Natural killer cell (primary cell): Measurements from ENCODE around the gene FGF21. TPM values are rescaled to one million over a fixed set of nuclear protein-coding genes. Genes with fewer than 3 reads are reported as not detected.

Source experiments
- ATAC-seq, 3 donors: fragments of 150-1000 bp in 2 of 3; fragments of 200-7000 bp in 1 of 3; cut with Tn5 transposase; 1 replicate in 1 of 3; 2 replicates in 2 of 3; pipeline ENCODE4 v1.10.0; 2021; ENCODE audit warnings: mild to moderate bottlenecking in 2 of 3, moderate library complexity in 2 of 3
- DNase-seq, 2 donors: peaks; one replicate each; pipeline versions ENCODE4 v3.0.0 to v3.0.0-alpha.2; 2013 to 2021; ENCODE audit warnings: mixed read lengths in 1 of 2
- H3K27ac ChIP-seq: one replicate; pipeline ENCODE4 v1.5.1; 2013; ENCODE audit warnings: mild to moderate bottlenecking, low read length
- H3K27me3 ChIP-seq: one replicate; pipeline ENCODE4 v1.6.1; 2013; ENCODE audit warnings: low read length; ENCODE audit not compliant: control insufficient read depth, insufficient read depth
- H3K36me3 ChIP-seq: one replicate; pipeline ENCODE4 v1.6.1; 2013; ENCODE audit warnings: low read length; ENCODE audit not compliant: control insufficient read depth, insufficient read depth
- H3K4me1 ChIP-seq: one replicate; pipeline ENCODE4 v1.6.1; 2013; ENCODE audit warnings: low read length; ENCODE audit not compliant: control insufficient read depth, insufficient read depth
- H3K4me3 ChIP-seq: one replicate; pipeline ENCODE4 v1.5.1; 2013; ENCODE audit warnings: low read length
- H3K9me3 ChIP-seq: one replicate; pipeline ENCODE4 v1.6.1; 2013; ENCODE audit warnings: low read length; ENCODE audit not compliant: control insufficient read depth, insufficient read depth
- H3K27ac Mint-ChIP-seq, 2 donors: one replicate each; pipeline ENCODE4 v1.8.0; 2022; ENCODE audit warnings: mild to moderate bottlenecking in 2 of 2, mixed read lengths in 2 of 2, moderate library complexity in 1 of 2
- H3K27me3 Mint-ChIP-seq, 2 donors: one replicate each; pipeline ENCODE4 v1.8.0; 2022; ENCODE audit warnings: low read depth in 2 of 2, mixed read lengths in 2 of 2
- H3K36me3 Mint-ChIP-seq: one replicate; pipeline ENCODE4 v1.8.0; 2022; ENCODE audit warnings: mixed read lengths
- H3K4me1 Mint-ChIP-seq, 2 donors: one replicate each; pipeline ENCODE4 v1.8.0; 2022; ENCODE audit warnings: mixed read lengths in 2 of 2
- H3K4me3 Mint-ChIP-seq: one replicate; pipeline ENCODE4 v1.8.0; 2022; ENCODE audit warnings: mild to moderate bottlenecking, moderate library complexity, mixed read lengths
- H3K9me3 Mint-ChIP-seq, 2 donors: one replicate each; pipeline ENCODE4 v1.8.0; 2022; ENCODE audit warnings: mixed read lengths in 2 of 2
- WGBS: methylation state at CpG from one replicate; pipeline ENCODE4 v1.1.7; 2013; ENCODE audit warnings: missing lambda C conversion rate; ENCODE audit not compliant: insufficient coverage; 5-methylcytosine and 5-hydroxymethylcytosine counted together
- intact Hi-C: fragments of 100-400 bp; cut with micrococcal nuclease; formaldehyde crosslinking; loops from one replicate; pipeline ENCODE4 v1.14.2; 2022
- total RNA-seq, 4 donors: library from RNA; stranded (reverse); fragments of 120-200 nt in 1 of 4; gene quantifications; one replicate each; pipeline versions ENCODE4 v1.2.3 to v1.2.4, GENCODE V29; 2013 to 2022
- TF ChIP-seq, protein P1 (sequence below): fragments of 200-600 bp; IDR thresholded peaks from one replicate; pipeline ENCODE4 v1.8.0; 2022; ENCODE audit warnings: antibody characterized with exemption

FGF21 gene
- total RNA-seq, 3 donors from 2014 or later (not counting 1 experiment from before 2014, with no cell fraction given) = not detected

- DNase-seq = peak in 1 of 2 donors; percentile 74
- Mint-ChIP-seq H3K4me1 (peaks cover under 1 to 15% of the 10 kb centered on the region in 2 donors), H3K27me3 (peaks cover 10 to 30% of the 10 kb centered on the region in 2 donors), H3K9me3 (no peaks in the 10 kb centered on the region), H3K36me3 (no peaks in the 10 kb centered on the region), H3K4me3 (no peak within 1 kb of the TSS), H3K27ac (no peak within 1 kb of the TSS)
- ATAC-seq = peak; percentile 77 to 86 (median 80)
- Histone ChIP-seq H3K4me1 (peaks cover 16% of the 10 kb centered on the region), H3K27ac (no peak within 1 kb of the TSS), H3K27me3 (peaks cover 22% of the 10 kb centered on the region), H3K4me3 (no peak within 1 kb of the TSS), H3K9me3 (peaks cover 5% of the 10 kb centered on the region), H3K36me3 (no peaks in the 10 kb centered on the region)
- 15% methylated on average over 31 of the region's 31 CpGs for WGBS
- TF ChIP-seq, protein P1, sequence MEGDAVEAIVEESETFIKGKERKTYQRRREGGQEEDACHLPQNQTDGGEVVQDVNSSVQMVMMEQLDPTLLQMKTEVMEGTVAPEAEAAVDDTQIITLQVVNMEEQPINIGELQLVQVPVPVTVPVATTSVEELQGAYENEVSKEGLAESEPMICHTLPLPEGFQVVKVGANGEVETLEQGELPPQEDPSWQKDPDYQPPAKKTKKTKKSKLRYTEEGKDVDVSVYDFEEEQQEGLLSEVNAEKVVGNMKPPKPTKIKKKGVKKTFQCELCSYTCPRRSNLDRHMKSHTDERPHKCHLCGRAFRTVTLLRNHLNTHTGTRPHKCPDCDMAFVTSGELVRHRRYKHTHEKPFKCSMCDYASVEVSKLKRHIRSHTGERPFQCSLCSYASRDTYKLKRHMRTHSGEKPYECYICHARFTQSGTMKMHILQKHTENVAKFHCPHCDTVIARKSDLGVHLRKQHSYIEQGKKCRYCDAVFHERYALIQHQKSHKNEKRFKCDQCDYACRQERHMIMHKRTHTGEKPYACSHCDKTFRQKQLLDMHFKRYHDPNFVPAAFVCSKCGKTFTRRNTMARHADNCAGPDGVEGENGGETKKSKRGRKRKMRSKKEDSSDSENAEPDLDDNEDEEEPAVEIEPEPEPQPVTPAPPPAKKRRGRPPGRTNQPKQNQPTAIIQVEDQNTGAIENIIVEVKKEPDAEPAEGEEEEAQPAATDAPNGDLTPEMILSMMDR = no peak
- intact Hi-C loops = no loop called here
These were observed 8.4 kb upstream of the FGF21 start, which contains the start of gene IZUMO1 for GRCh38 chr19:48746738-48747575. Gene IZUMO1, minus strand, starts transcription at chr19:48746909. Its CDS starts 1,050 bp downstream, at chr19:48745859.

DNA sequence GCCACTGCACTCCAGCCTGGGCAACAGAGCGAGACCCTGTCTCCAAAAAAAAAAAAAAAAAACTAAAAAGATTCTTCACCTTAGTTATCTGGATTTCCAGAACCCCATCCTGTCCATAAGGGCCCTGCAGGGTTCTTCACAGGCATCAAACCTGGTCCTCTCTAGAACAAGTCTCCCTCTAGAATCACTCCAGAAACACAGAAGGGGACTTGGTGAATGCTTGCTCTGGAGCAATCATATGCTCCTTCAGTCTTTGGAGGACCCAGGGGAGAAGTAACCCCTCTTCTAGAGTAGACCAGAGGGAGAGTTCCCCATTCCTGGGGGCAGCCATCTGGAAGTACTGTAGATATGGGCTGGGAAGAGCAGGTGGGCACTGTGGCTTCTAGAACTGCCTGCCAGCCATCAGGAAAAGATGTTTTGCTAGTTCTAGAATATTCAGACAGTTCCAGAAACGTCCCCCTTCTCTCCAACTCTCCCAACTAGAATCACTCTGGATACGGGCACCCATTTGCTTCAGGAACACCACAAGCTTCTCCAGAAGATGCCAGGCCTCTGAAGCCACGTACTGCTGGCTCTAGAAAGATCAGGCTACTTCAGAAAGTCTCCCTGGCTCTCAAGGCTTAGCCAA is 5.6 kb upstream of the FGF21 start:
- Mint-ChIP-seq H3K27ac (no peak overlapping the region), H3K9me3 (no peaks in the 10 kb centered on the region), H3K27me3 (peaks cover 19 to 44% of the 10 kb centered on the region in 2 donors), H3K36me3 (no peaks in the 10 kb centered on the region), H3K4me1 (peaks cover 12 to 29% of the 10 kb centered on the region in 2 donors), H3K4me3 (no peak overlapping the region)
- 83% methylated on average over 3 of the region's 4 CpGs for WGBS
- intact Hi-C loops = no loop called here
- no peaks in the 10 kb centered on the region for H3K36me3 ChIP-seq
- ATAC-seq (no peak), DNase-seq (no peak)
- H3K9me3 ChIP-seq = peaks cover 5% of the 10 kb centered on the region
- H3K27me3 ChIP-seq = peaks cover 32% of the 10 kb centered on the region
- no peak overlapping the region for H3K4me3 ChIP-seq
- H3K27ac ChIP-seq = no peak overlapping the region
- H3K4me1 ChIP-seq = peaks cover 33% of the 10 kb centered on the region
- TF ChIP-seq, protein P1 = no peak

- Mint-ChIP-seq H3K4me3 (no peak overlapping the region), H3K4me1 (peaks cover 12 to 25% of the 10 kb centered on the region in 2 donors), H3K9me3 (no peaks in the 10 kb centered on the region), H3K27me3 (peaks cover 19 to 44% of the 10 kb centered on the region in 2 donors), H3K27ac (no peak overlapping the region), H3K36me3 (no peaks in the 10 kb centered on the region)
- TF ChIP-seq, protein P1 = no peak
- H3K36me3 ChIP-seq = no peaks in the 10 kb centered on the region
- intact Hi-C loops = no loop called here
- H3K4me1 ChIP-seq = peaks cover 31% of the 10 kb centered on the region
- H3K9me3 ChIP-seq = peaks cover 4% of the 10 kb centered on the region
- H3K27me3 ChIP-seq = peaks cover 30% of the 10 kb centered on the region
- DNase-seq (no peak), ATAC-seq (no peak)
- no peak overlapping the region for H3K27ac ChIP-seq
- no peak overlapping the region for H3K4me3 ChIP-seq
- WGBS = 94% methylated on average over 31 of the region's 31 CpGs
These were observed 5.0 kb upstream of the FGF21 start for GRCh38 chr19:48750351-48750750.
